A673 (cell line): ENCODE measurements around the gene GNAS.

Experiments used
- EZH2 ChIP-seq: fragments of 200-600 bp; sonication (generic); IDR thresholded peaks from 2 replicates; pipeline ENCODE4 v1.6.1; 2017; ENCODE audit warnings: borderline replicate concordance, low read depth, mild to moderate bottlenecking, mixed read lengths, antibody characterized with exemption, low read length; ENCODE audit not compliant: poor library complexity, severe bottlenecking
- TF ChIP-seq, protein P1 (sequence below): fragments of 300-800, 200-600 bp; sonication (generic); conservative IDR thresholded peaks from 2 replicates; pipeline ENCODE4 v1.5.1; 2017; ENCODE audit warnings: low read depth, mild to moderate bottlenecking, antibody characterized with exemption, low read length, moderate library complexity, mixed read lengths

DNA sequence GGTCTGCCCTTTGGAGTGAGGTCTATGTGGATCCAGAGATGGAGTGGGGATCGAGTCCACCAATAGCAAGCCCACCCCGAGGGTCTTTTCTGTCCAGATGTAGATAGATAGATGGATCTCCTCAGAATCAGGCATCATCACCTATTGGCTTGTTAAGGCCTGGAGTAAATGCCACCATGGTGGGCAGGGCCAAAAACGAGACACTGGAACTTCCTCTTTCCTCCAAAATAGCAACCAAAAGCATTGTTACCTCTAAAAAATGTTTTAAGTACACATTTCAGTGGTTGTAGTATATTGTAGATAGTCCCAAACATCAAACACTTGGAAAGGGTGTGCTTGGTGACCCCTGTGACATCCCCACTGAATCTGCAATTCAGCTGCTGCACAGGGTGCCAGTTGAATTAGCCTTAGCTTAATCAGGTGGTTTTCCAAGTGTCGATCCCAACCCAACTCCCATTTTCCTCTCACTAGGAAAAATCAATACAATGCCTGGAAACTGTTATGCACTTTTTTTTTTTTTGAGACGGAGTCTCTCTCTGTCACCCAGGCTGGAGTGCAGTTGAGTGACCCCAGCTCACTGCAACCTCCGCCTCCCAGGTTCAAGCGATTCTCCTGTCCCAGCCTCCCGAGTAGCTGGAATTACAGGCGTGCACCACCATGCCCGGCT is 93.6 kb downstream of the GNAS start:
- TF ChIP-seq, protein P1, sequence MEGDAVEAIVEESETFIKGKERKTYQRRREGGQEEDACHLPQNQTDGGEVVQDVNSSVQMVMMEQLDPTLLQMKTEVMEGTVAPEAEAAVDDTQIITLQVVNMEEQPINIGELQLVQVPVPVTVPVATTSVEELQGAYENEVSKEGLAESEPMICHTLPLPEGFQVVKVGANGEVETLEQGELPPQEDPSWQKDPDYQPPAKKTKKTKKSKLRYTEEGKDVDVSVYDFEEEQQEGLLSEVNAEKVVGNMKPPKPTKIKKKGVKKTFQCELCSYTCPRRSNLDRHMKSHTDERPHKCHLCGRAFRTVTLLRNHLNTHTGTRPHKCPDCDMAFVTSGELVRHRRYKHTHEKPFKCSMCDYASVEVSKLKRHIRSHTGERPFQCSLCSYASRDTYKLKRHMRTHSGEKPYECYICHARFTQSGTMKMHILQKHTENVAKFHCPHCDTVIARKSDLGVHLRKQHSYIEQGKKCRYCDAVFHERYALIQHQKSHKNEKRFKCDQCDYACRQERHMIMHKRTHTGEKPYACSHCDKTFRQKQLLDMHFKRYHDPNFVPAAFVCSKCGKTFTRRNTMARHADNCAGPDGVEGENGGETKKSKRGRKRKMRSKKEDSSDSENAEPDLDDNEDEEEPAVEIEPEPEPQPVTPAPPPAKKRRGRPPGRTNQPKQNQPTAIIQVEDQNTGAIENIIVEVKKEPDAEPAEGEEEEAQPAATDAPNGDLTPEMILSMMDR, result no peak
- TF ChIP-seq EZH2, result no peak
